Coronary artery (tissue), 2 donors: ENCODE measurements around the gene CRISP3.

Experiments used
- DNase-seq: peaks from one replicate; pipeline ENCODE4 v3.0.0-alpha.2; 2017; ENCODE audit warnings: low spot score
- H3K27ac ChIP-seq, 2 donors: fragments of 200-600 bp; sonication (generic); one replicate each; pipeline ENCODE4 v1.5.1; 2016 to 2019
- H3K4me3 ChIP-seq: fragments of 200-600 bp; sonication (generic); 2 replicates; pipeline ENCODE4 v1.5.1; 2016; ENCODE audit warnings: mild to moderate bottlenecking, moderate library complexity
- TF ChIP-seq, protein P1 (sequence below): fragments of 200-600 bp; sonication (generic); IDR thresholded peaks from one replicate; pipeline ENCODE4 v1.5.1; 2019; ENCODE audit warnings: antibody characterized with exemption

CRISP3 gene

DNA sequence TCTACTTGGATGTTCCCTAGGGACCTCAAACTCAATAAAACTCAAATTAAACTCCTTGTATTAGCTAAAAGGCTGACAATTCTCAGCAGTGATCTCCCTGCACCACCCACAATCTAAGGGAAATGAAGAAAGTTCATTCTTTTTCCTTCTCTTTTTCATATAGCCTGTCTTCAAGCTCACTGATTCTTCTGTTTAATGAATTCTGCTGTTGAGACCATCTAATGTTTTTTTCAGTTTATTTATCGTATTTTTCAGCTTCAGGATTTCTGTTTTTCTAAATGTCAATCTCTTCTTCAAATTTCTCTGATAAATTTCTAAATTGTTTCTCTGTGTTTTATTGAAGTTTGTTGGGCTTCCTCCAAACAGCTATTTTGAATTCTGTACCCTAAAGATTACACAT, 50.7 kb downstream of the CRISP3 start:
- TF ChIP-seq, protein P1, sequence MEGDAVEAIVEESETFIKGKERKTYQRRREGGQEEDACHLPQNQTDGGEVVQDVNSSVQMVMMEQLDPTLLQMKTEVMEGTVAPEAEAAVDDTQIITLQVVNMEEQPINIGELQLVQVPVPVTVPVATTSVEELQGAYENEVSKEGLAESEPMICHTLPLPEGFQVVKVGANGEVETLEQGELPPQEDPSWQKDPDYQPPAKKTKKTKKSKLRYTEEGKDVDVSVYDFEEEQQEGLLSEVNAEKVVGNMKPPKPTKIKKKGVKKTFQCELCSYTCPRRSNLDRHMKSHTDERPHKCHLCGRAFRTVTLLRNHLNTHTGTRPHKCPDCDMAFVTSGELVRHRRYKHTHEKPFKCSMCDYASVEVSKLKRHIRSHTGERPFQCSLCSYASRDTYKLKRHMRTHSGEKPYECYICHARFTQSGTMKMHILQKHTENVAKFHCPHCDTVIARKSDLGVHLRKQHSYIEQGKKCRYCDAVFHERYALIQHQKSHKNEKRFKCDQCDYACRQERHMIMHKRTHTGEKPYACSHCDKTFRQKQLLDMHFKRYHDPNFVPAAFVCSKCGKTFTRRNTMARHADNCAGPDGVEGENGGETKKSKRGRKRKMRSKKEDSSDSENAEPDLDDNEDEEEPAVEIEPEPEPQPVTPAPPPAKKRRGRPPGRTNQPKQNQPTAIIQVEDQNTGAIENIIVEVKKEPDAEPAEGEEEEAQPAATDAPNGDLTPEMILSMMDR, result no peak
- no peak overlapping the region for H3K27ac ChIP-seq
- no peak for DNase-seq
- H3K4me3 ChIP-seq, result no peak overlapping the region

DNA sequence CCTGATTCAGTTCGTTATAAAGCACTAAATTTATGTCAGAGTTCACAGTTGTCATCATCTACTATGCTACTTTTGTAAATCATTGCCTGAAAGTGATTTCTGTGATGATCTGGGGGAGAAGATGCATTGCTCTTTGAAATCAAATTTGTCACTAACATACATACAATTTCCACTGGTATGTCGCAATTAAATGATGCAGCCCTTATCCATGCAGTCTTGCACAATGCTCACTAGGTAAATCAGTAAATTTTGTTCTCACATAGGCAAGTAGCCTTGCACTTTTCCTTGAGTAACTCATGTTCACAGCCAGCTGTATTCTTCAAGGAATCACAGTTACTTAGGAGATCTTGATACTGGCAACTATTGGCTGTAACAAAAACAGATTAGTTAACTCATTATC, 51.7 kb downstream of the CRISP3 start:
- H3K4me3 ChIP-seq, result no peak overlapping the region
- no peak overlapping the region for H3K27ac ChIP-seq
- DNase-seq, result no peak
- TF ChIP-seq, protein P1, result no peak
